ENCODE measurements around the gene ZNF576.
"Not testable (repeated sequence)": the region's sequence is repeated elsewhere in the genome, so short reads cannot be mapped to it uniquely, and the experiment has no call there.

The ZNF576 gene

DNA sequence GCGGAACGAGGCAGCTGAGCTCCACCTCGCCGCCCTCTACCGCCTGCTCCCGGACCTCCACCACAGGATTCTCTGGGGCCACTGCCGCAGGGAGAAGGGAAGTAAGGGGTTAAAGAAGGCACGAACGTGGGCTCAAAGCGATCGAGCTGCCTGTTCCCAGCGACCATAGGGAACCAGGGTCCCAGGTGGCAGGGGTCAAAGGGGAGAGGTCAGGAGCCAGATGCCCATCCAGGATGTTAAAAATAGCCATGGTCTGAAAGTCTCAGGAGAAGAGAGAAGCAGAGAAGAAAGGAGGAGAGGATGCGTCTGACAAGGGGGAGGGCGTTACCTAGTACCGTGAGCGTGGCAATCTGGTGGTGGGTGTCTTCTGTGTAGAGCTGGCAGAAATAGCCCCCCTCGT, 30.4 kb downstream of the ZNF576 start:
- no peak for DNase-seq (ENCODE audit: low read depth)

DNA sequence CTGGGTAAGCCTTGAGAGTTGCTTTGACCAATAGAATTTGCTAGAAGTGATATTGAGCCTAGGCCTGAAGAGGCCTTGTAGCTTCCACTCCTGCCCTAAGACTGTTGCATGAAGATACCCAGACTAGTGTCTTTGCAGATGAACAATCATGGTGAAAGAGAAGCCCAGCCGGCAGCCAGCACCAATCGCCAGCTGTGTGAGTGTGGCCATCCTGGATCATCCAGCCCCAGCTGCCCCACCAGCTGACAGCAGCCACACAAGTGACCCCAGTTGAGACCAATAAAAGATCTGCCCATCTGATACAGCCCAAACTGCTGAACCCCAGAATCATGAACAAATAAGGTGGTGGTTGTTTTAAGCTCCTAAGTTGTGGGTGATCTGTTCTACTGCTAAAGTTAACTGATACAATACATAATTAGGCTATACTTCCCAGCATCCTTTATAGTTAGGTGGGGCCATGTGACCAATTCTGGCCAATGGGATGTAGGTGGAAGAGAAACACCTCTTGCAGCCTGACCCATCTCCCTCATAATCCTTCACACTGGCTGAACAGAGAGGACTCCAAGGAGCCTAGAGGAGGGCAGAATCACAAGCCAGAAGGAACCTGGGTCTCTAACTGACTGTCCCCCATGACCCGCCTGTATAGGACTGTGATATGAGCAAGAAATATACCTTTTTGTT, 32.4 kb downstream of the ZNF576 start:
- no peak for DNase-seq (ENCODE audit: low read depth)

DNA sequence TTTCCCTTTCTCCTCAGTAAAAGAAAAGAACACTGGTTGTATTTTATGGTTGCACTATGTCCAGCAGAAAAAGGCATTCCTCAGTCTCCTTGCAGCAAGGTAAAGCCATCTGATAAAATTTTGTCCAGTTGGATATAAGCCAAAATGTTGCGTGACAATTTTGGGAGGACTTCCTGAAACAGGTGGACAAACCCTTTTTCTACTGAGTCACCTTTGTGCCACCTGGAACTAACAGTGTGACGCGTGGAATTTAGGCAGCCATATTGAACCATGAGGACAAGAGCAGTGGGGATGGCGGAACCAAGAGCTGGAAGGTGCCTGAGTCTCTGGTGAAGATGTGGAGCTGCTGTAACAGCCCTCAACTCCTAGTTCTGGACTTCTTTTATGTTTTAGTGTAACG, 35.1 kb downstream of the ZNF576 start:
- no peak for DNase-seq (ENCODE audit: low read depth)

DNA sequence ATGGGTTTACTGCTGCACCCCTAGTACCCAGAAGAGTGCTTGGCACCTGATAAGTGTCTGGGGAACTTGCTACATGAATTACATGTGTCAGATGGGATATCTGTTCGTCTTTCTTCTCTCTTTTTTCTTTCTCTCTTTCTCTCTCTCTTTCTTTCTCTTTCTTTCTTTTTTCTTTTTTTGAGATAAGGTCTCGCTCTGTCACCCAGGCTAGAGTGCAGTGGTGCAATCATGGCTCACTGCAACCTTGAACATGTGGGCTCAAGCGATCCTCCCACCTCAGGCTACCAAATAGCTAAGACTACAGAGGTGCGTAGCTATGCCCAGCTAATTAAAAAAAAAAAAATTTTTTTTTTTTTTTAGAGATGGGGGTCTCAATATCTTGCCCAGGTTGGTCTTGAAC, 37.1 kb downstream of the ZNF576 start:
- DNase-seq (ENCODE audit: low read depth), result no peak

DNA sequence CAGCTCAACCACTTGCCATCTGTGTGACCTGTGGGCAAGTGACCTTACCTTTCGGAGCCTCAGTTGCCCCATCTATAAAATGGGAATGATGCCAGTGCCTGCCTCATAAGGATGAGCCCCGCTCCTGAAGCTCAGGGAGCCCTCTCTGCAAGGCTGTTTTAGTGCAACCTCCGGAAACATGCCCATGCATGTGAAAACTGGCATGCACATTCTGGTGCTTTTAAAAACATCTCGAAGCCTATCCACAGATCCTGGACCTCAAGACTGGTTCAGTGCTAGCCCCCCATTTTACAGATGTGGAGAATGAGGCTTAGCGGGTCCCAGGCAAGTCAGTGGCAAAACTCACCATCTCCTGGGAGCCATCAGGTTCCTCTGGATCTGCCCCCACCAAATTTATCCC, 37.7 kb downstream of the ZNF576 start:
- no peak for DNase-seq (ENCODE audit: low read depth)

DNA sequence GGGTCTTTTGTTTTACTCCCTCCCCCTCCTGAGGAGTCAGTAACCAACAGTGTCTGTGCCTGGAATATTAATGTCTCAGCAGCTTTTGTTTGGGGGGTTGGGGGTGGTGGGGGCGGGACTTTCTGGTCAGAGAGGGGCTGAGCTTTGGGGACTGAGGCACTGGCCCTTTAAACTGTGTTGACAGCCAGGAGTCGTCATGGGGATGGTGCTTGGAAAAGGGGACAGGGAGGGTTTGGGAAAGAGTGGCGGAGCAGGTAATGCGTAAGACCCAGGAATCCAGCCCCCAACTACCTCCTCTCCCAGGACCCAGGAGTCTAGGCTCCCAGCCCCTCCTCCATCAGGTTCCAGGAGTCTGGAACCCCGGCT, 38.1 kb downstream of the ZNF576 start:
- no peak for DNase-seq (ENCODE audit: low read depth)

DNA sequence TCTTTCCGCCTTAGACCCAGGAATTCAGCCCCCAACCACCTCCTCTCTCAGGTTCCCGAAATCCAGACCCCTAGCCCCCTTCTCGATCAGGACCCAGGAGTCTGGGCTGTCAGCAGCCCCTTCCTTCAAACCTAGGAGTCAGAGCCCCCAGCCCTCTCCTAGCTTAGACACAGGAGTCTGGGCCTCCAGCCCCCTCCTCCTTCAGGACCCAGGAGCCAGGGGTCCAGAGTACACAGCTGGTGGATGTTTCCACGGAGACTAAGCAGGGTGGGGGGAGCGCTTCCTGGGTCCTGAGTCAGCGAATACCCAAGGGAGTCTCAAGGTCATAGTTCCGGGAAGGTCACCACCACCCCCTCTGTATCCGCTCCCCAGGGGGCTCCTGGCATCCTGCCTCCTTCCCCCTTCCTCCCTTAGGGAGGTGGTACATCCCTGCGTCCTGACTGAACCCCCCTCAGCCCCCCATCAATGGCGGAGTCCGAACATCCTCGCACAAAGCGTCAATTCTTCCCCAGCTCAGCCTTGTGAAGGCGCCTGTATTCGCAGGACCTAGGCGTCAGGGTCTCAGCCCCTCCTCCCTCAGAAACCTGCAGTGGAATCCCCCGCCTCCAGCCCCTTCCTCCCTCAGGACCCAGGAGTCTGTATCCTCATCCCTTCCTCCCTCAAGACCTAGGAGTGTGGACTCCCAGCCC, 38.6 kb downstream of the ZNF576 start:
- DNase-seq (ENCODE audit: low read depth), result no peak

DNA sequence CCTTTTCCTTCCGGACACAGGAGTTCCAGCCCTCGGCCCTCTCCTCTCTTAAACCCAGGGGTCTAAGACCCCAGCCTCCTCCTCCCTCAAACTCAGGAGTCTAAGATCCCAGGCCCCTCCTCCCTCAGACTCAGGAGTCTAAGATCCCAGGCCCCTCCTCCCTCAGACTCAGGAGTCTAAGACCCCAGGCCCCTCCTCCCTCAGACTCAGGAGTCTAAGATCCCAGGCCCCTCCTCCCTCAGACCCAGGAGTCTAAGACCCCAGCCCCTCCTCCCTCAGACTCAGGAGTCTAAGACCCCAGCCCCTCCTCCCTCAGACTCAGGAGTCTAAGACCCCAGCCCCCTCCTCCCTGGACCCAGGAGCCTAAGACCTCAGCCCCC, 39.2 kb downstream of the ZNF576 start:
- DNase-seq (ENCODE audit: low read depth), result not testable (repeated sequence)

DNA sequence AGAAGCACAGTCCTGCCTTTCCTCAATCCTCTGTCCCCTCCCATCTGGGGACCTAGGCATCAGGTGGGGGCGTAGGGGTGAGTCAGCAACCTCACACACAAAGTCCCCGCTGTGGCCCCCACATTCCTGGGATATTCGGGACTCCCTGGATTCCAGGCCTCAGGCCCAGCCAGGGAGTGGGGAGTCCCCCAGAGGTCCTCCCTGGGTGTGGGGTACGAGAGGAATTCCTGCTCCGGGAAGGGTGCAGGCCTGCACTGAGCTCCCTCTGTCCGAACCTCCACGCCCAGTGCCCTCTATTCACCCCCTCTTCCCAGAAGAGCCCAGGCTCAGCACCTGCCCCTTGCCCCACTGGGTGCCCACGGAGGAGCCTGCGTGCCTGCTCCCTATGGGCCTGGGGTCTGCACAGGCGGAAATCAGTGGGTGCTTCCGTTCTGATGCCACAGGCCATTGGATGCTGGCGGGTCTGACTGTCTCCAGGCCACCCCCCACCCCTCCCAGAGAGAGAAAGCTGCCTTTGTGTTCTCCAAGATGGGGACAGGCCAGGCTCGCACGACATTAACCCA, 39.8 kb downstream of the ZNF576 start:
- DNase-seq (ENCODE audit: low read depth), result no peak

DNA sequence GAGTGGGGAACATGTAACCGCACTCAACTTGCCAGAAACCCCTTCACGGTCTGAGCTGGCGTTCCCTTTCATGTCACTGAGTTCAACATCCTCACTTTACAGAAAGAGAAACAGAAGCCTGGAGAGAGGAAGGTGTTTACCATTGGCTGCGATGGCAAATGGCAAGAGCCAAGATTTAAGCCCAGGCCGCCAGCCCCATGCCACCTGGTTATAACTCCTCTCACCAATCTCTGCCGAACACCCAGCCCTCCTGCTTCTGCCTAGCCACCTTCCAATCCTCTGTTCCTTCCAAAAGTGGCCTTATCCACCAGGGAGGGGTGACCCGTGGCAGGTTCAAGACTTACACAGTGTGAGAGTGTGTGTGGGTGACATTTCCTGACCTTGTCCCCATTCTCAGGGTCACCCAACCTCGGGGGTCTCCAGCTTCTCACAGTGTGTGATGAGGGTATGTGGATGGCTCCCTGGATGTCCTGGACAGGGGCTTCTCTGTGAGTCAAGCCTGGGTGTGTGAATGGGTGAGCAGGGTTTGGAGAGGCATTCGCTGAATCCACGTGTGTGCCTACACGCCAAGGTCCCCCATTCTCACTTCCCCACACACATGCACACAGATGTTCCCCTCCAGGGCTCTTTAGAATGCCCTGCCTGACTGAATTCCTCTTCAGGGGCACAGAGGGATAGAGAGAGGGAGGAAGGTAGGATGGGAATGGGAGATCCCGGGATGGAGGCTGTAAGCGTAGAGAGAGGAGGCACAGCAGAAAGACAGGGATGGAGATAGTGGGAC, 42.0 kb downstream of the ZNF576 start:
- DNase-seq (ENCODE audit: low read depth), result no peak

DNA sequence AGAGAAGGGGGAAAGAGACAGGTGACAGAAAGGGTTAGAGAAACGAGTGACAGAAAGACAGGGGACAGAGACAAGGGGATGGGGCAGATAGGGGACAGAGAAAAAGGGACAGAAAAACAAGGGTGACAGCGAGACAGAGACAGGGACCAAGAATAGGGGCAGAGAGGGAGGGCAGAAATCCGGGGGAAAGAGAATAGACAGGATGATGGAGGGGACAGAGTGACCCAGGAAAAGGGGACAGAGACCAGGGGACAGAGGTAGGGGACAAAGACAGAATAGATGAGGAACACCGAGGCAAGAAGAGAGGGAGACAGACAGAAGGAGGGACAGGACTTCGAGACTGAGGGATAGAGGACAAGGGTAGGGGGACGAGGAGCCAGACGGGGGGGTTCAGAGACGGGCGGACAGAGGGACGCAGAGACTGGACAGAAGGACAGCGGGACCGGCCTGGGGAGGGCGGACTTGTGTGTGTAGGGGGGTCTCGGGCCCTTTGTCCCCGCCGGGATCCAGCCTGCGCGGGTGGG, 42.7 kb downstream of the ZNF576 start:
- no peak for DNase-seq (ENCODE audit: low read depth)

DNA sequence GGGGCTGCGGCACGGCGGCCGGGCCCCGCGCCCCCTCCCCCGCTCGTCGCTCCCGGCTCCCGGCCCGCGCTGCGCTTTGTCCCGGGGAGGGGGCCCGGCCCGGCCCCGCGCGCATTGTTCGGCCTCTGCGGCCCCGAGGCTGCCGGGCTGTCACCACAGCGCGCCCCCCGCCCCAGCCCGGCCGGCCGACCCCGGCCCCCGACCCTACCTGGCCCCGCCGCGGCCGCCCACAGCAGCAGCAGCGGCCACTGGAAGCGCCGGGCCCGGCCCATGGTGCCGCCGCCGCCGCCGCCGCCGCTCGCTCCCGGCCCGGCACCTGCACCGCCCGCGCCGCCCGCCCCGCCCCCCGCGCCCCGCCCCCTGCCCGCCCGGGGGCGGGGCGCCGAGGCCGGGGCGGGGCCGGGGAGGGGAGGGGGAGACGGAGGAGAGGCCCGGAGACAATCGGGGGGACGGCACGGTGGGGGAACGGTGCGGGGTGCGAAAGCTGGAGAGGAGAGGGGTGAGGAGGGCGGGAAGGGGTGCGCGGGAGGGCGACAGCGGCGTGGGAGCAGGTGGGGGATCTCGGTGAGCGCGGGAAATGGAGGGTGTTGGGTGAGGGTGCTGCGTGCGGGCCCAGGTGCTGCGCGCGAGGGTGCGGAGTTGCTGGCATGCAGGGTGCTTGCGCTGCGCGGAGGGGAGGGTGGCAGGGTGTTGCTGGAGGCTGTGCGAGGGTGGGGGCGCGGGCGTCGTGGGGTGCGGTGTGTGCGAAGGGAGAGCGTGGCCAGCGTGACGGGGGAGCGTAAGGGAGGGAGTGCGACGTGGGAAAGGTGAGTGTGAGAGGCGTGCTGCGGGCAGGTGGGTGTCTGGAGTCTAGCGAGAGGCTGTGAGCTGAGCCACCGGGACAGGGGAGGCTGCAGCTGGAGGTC, 43.4 kb downstream of the ZNF576 start, which contains the start of gene CADM4:
Gene CADM4 (minus strand): TSS at position 332 of the 905 bp plus-strand sequence. CDS start 60 bp downstream, at position 272.
- DNase-seq (ENCODE audit: low read depth), result no peak

DNA sequence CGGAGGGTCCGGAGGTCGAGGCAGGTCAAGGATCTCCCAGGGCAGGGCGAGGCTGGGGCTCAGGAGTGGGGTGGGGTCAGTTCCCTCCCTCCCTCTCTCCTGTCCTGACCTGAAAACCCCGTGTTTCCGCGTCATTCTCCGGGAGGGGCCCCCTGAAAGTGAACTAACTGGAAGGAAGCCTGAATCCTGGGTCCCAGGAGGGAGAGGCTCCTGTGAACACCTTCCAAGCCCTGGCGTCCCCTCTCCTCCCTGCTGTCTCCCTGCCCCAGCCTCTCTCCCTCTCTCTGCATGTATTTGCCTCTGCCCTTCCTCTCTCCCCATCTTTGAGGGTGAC, 44.0 kb downstream of the ZNF576 start:
- DNase-seq (ENCODE audit: low read depth), result no peak

DNA sequence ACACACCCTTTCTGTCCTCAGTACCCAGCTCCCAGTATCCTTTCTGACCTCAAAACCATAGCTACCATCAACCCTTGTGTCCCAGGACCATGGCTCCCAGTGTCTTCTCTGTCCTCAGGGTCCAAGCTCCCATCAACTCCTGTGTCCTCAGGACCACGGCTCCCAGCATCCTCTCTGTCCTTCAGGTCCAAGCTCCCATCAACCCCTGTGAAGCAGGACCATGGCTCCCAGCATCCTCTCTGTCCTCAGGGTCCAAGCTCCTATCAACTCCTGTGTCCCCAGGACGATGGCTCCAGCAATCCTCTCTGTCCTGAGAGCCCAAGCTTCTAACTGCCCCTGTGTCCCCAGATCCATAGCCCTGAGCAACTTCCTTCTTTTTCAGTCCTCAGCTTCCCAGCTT, 44.9 kb downstream of the ZNF576 start:
- no peak for DNase-seq (ENCODE audit: low read depth)

DNA sequence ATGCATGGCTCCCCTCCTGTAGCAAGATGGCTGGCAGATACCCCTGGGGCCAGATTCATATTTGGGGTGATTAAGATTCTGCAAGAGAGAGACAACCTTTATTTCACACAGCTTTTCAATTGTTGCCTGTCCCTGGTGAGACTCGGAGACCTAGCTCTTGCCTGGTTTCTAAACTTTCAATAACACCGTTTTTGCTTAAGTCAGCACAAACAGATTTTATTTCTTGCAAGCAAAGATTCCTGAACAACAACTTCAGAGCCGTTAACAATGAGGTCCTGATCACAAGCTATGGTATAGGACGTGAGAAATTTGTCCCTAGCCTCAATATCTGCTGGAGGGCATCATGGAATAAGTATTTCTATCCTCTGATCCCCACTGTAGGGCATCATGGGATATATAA, 46.1 kb downstream of the ZNF576 start:
- DNase-seq (ENCODE audit: low read depth), result no peak

DNA sequence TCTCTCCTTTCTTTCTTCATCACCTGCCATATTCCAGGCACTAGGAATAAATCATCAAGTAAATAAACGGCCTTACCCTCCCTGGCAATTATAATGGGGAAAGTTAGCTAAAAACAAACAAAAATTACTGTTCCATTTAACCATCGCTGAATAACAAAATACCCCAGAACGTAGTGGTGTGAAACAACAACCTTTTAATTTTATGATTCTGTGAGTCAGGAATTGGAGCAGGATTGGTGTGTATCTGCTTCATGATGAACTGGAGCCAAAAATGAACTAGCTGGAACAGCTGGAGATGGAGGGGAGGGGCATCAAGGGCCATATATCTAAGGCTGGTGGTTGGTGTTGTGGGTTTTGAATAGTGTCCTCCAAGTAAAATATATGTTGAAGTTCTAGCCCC, 46.9 kb downstream of the ZNF576 start:
- no peak for DNase-seq (ENCODE audit: low read depth)

DNA sequence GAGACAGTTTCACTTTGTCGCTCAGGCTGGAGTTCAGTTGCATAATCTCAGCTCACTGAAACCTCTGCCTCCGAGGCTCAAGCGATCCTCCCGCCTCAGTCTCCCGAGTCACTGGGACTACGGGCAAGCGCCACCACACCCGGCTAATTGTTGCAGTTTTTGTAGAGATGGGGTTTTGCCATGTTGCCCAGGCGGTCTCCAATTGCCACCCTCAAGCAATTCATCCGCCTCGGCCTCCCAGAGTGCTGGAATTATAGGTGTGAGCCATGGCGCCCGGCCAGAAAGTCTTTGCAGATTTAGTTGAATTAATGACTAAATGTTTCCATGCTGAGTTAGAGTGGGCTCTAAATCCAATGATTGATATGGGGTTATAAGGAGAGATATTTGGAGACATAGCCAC, 47.8 kb downstream of the ZNF576 start:
- DNase-seq (ENCODE audit: low read depth), result no peak

DNA sequence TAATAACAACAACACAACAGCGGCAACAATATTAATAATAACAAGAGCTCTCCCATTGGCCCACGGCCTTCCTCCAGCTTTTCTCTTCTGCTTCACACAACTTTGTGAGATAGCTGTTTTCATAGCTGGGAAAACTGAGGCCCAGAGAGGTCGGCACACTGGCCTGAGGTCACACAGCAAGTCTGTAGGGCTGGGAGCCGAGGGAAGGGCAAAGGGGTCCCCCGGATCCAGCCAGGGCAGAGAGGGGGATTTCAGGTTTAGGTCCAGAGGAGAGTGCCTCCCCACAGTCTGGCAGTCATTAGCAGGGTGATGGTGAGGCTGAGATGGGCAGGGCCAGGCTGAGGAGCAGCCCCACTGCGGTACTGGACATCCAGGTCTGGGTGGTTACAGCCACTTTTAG, 52.2 kb downstream of the ZNF576 start:
- no peak for DNase-seq (ENCODE audit: low read depth)

DNA sequence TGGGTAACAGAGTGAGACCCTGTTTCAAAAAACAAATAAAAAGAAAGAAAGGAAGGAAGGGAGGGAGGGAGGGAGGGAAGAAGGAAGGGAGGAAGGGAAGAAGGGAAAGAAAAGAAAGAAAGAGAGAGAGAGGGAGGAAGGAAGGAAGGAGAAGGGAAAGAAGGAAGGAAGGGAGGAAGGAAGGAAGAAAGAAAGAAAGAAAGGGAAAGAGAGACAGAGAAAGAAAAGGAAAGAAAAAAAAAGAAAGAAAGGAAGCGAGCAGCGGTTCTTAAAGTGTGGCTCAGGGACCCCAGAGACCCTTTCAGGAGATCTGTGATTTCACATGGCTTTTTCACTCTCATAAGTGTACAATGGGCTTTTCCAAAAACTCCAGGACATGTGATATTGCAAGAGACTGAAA, 53.1 kb downstream of the ZNF576 start:
- no peak for DNase-seq (ENCODE audit: low read depth)

DNA sequence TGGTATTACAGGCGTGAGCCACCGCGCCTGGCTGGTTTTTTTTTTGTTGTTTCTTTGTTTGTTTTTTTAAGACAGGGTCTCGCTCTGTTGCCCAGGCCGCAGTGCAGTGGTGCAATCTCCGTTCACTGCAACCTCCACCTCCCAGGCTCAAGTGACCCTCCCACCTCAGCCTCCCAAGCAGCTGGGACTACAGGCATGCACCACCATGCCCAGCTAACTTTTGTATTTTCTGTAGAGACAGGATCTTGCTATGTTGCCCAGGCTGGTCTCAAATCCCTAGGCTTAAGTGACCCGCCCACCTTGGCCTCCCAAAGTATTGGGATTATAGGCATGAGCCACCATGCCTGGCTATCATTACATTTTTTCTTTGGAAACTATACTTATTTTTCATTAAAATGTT, 53.9 kb downstream of the ZNF576 start:
- DNase-seq (ENCODE audit: low read depth), result not testable (repeated sequence)
